Measurements from ENCODE around the gene FMO4. TPM values are rescaled to one million over a fixed set of nuclear protein-coding genes. Genes with fewer than 3 reads are reported as not detected.

Gene FMO4
- total RNA-seq, 1 experiment from 2014 or later: 0.56 TPM

DNA sequence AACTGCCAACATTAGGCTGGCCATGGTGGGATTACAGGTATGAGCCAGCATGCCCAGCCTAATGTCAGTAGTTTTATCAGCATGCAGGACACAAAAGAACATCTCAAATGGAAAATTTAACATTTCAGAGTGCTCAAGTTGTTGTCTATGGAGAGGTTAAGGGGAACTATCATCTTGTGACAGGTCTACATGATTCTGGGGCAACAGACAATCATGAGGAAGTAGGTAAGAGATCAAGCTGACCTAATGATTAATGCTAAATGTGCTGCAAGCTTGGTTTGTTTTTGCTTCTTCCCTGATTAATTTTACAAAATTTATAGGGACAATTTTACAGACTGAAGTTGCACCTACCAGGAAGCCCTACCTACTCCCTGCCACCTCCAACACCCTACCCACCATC, 36.6 kb downstream of the FMO4 start:
- ChIA-PET POLR2A (ENCODE audit: low non-redundant PET) (no interaction called here), CTCF (no interaction called here)
- Histone ChIP-seq H3K36me3 (ENCODE audit: insufficient read depth, low read length, poor library complexity, severe bottlenecking) (no peaks in the 10 kb centered on the region), H3K4me3 (ENCODE audit: low read depth, low read length, poor library complexity, severe bottlenecking) (no peak overlapping the region), H3K9me3 (ENCODE audit: low read depth, low read length, poor library complexity, severe bottlenecking) (no peaks in the 10 kb centered on the region), H3K27ac (ENCODE audit: low read depth, low read length, poor library complexity, severe bottlenecking) (no peak overlapping the region), H3K4me1 (ENCODE audit: insufficient read depth, low read length, poor library complexity, severe bottlenecking) (no peaks in the 10 kb centered on the region), H3K27me3 (replicated peaks; ENCODE audit: insufficient read depth, low read depth, low read length, poor library complexity) (no peaks in the 10 kb centered on the region)
- no peak for DNase-seq (ENCODE audit: low spot score)
- no peak for TF ChIP-seq EZH2 (IDR thresholded peaks at IDR 0.05; ENCODE audit: borderline replicate concordance, low read depth, low read length, poor library complexity, severe bottlenecking)
- TF ChIP-seq, protein P1, sequence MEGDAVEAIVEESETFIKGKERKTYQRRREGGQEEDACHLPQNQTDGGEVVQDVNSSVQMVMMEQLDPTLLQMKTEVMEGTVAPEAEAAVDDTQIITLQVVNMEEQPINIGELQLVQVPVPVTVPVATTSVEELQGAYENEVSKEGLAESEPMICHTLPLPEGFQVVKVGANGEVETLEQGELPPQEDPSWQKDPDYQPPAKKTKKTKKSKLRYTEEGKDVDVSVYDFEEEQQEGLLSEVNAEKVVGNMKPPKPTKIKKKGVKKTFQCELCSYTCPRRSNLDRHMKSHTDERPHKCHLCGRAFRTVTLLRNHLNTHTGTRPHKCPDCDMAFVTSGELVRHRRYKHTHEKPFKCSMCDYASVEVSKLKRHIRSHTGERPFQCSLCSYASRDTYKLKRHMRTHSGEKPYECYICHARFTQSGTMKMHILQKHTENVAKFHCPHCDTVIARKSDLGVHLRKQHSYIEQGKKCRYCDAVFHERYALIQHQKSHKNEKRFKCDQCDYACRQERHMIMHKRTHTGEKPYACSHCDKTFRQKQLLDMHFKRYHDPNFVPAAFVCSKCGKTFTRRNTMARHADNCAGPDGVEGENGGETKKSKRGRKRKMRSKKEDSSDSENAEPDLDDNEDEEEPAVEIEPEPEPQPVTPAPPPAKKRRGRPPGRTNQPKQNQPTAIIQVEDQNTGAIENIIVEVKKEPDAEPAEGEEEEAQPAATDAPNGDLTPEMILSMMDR (conservative IDR thresholded peaks at IDR 0.05; ENCODE audit: low read depth, low read length): no peak
- intact Hi-C loops (cut with micrococcal nuclease; ENCODE audit: unreplicated experiment): no loop called here
- BruUV-seq (replicated peaks): no TSS peak

DNA sequence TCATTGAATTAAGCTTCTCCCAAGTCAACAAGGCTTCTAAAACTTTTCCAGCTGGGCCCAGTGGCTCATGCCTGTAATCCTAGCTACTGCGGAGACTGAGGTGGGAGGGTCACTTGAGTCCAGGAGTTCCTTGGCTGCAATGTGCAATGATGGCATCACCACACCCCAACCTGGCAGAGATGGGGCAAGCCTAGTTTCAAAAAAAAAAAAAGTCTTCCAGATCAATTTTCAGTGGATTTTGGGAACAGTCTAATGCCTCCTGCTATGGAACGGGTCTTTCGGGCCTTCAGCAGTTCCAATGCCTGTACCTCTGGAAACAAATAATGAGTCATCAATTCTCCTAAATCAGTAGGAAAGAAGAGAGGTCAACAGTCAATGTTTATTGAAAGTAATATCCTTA, 38.0 kb downstream of the FMO4 start:
- H3K4me3 ChIP-seq (ENCODE audit: low read depth, low read length, poor library complexity, severe bottlenecking): no peak overlapping the region
- TF ChIP-seq, protein P1 (conservative IDR thresholded peaks at IDR 0.05; ENCODE audit: low read depth, low read length): no peak
- no peak for TF ChIP-seq EZH2 (IDR thresholded peaks at IDR 0.05; ENCODE audit: borderline replicate concordance, low read depth, low read length, poor library complexity, severe bottlenecking)
- H3K27ac ChIP-seq (ENCODE audit: low read depth, low read length, poor library complexity, severe bottlenecking): no peak overlapping the region
- ChIA-PET CTCF (interaction anchor here (0.7 kb wide), 1 partner anchor 54 kb away, joined by 3 read pairs; no protein-coding TSS in a partner anchor), POLR2A (ENCODE audit: low non-redundant PET) (no interaction called here)
- no peaks in the 10 kb centered on the region for H3K36me3 ChIP-seq (ENCODE audit: insufficient read depth, low read length, poor library complexity, severe bottlenecking)
- no peaks in the 10 kb centered on the region for H3K4me1 ChIP-seq (ENCODE audit: insufficient read depth, low read length, poor library complexity, severe bottlenecking)
- intact Hi-C loops (cut with micrococcal nuclease; ENCODE audit: unreplicated experiment): no loop called here
- no peaks in the 10 kb centered on the region for H3K27me3 ChIP-seq (replicated peaks; ENCODE audit: insufficient read depth, low read depth, low read length, poor library complexity)
- H3K9me3 ChIP-seq (ENCODE audit: low read depth, low read length, poor library complexity, severe bottlenecking): no peaks in the 10 kb centered on the region
- no TSS peak for BruUV-seq (replicated peaks)
- no peak for DNase-seq (ENCODE audit: low spot score)

DNA sequence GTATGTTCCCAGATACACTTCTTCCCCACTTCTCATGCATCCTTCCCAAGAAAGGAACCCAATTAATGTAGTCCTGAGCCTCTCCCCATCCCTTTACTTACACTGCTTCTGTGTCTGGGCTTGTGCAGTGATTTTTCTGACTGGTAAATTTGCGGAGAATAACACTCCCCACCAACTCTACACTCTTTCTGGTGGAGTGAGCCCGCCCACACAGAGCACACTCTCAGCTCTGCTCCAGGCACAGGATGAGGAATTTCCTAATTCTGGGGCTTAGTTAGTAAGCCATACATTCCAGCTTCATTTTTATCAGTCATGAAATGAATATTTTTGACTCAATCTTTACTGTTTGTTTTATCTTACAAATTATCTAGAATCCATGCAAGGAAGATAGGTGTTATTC, 38.6 kb downstream of the FMO4 start:
- Histone ChIP-seq H3K4me1 (ENCODE audit: insufficient read depth, low read length, poor library complexity, severe bottlenecking) (no peaks in the 10 kb centered on the region), H3K36me3 (ENCODE audit: insufficient read depth, low read length, poor library complexity, severe bottlenecking) (no peaks in the 10 kb centered on the region), H3K27me3 (replicated peaks; ENCODE audit: insufficient read depth, low read depth, low read length, poor library complexity) (no peaks in the 10 kb centered on the region), H3K27ac (ENCODE audit: low read depth, low read length, poor library complexity, severe bottlenecking) (no peak overlapping the region), H3K4me3 (ENCODE audit: low read depth, low read length, poor library complexity, severe bottlenecking) (no peak overlapping the region), H3K9me3 (ENCODE audit: low read depth, low read length, poor library complexity, severe bottlenecking) (no peaks in the 10 kb centered on the region)
- POLR2A ChIA-PET (ENCODE audit: low non-redundant PET): no interaction called here
- CTCF ChIA-PET: interaction anchor here (0.7 kb wide), 1 partner anchor 53 kb away, joined by 3 read pairs; no protein-coding TSS in a partner anchor
- no TSS peak for BruUV-seq (replicated peaks)
- no peak for DNase-seq (ENCODE audit: low spot score)
- no peak for TF ChIP-seq EZH2 (IDR thresholded peaks at IDR 0.05; ENCODE audit: borderline replicate concordance, low read depth, low read length, poor library complexity, severe bottlenecking)
- TF ChIP-seq, protein P1 (conservative IDR thresholded peaks at IDR 0.05; ENCODE audit: low read depth, low read length): no peak
- intact Hi-C loops (cut with micrococcal nuclease; ENCODE audit: unreplicated experiment): no loop called here
